H9 (cell line): ENCODE measurements around the gene RSPH9. TPM values are rescaled to one million over a fixed set of nuclear protein-coding genes. Genes with fewer than 3 reads are reported as not detected.

Experiments
- DNase-seq: peaks from one replicate; pipeline ENCODE4 v3.0.0-alpha.2; 2017
- H2AFZ ChIP-seq: one replicate; pipeline ENCODE4 v1.6.1; 2013; ENCODE audit warnings: mild to moderate bottlenecking, low read length, control low read depth, moderate library complexity
- H2AK5ac ChIP-seq: 2 replicates; pipeline ENCODE4 v1.6.1; 2013; ENCODE audit warnings: low read length, control low read depth, mixed read lengths; ENCODE audit not compliant: insufficient read length
- H2BK120ac ChIP-seq: one replicate; pipeline ENCODE4 v1.6.1; 2013; ENCODE audit warnings: low read depth, mild to moderate bottlenecking, low read length, control low read depth, inconsistent platforms; ENCODE audit not compliant: poor library complexity, severe bottlenecking
- H2BK12ac ChIP-seq: 2 replicates; pipeline ENCODE4 v1.6.1; 2013; ENCODE audit warnings: low read length, control low read depth, mixed read lengths, low read depth; ENCODE audit not compliant: insufficient read length
- H2BK15ac ChIP-seq: 2 replicates; pipeline ENCODE4 v1.6.1; 2013; ENCODE audit warnings: low read depth, low read length, control low read depth
- H2BK20ac ChIP-seq: one replicate; pipeline ENCODE4 v1.6.1; 2013; ENCODE audit warnings: low read depth, mild to moderate bottlenecking, low read length, control low read depth, inconsistent platforms; ENCODE audit not compliant: poor library complexity, severe bottlenecking
- H2BK5ac ChIP-seq: 2 replicates; pipeline ENCODE4 v1.6.1; 2013; ENCODE audit warnings: low read length, control low read depth, mixed read lengths; ENCODE audit not compliant: insufficient read length
- H3K14ac ChIP-seq: 2 replicates; pipeline ENCODE4 v1.6.1; 2013; ENCODE audit warnings: low read length, control low read depth; ENCODE audit not compliant: insufficient read depth
- H3K18ac ChIP-seq: 2 replicates; pipeline ENCODE4 v1.6.1; 2013; ENCODE audit warnings: low read depth, mild to moderate bottlenecking, mixed read lengths, low read length, control low read depth; ENCODE audit not compliant: insufficient read length
- H3K23ac ChIP-seq: 2 replicates; pipeline ENCODE4 v1.6.1; 2013; ENCODE audit warnings: low read length, control low read depth, mixed read lengths, low read depth; ENCODE audit not compliant: insufficient read length
- H3K23me2 ChIP-seq: 2 replicates; pipeline ENCODE4 v1.6.1; 2013; ENCODE audit warnings: low read depth, mild to moderate bottlenecking, mixed read lengths, low read length, control low read depth; ENCODE audit not compliant: insufficient read length, poor library complexity, severe bottlenecking
- H3K27ac ChIP-seq: 2 replicates; pipeline ENCODE4 v1.5.1; 2013; ENCODE audit warnings: low read length, control low read depth, mixed read lengths, low read depth; ENCODE audit not compliant: insufficient read length
- H3K27me3 ChIP-seq: 2 replicates; pipeline ENCODE4 v1.6.1; 2013; ENCODE audit warnings: low read length, control low read depth, inconsistent platforms; ENCODE audit not compliant: insufficient read depth
- H3K4ac ChIP-seq: 2 replicates; pipeline ENCODE4 v1.6.1; 2013; ENCODE audit warnings: low read depth, mild to moderate bottlenecking, control low read depth, inconsistent platforms, low read length, moderate library complexity
- H3K4me1 ChIP-seq: 2 replicates; pipeline ENCODE4 v1.6.1; 2013; ENCODE audit warnings: low read length, control low read depth, inconsistent platforms; ENCODE audit not compliant: insufficient read depth
- H3K4me2 ChIP-seq: 2 replicates; pipeline ENCODE4 v1.6.1; 2013; ENCODE audit warnings: low read length, control low read depth, mixed read lengths; ENCODE audit not compliant: insufficient read length, insufficient read depth
- H3K56ac ChIP-seq: 2 replicates; pipeline ENCODE4 v1.6.1; 2013; ENCODE audit warnings: low read depth, mild to moderate bottlenecking, mixed read lengths, low read length, control low read depth; ENCODE audit not compliant: insufficient read length
- H3K79me1 ChIP-seq: 2 replicates; pipeline ENCODE4 v1.6.1; 2013; ENCODE audit warnings: low read depth, mild to moderate bottlenecking, moderate library complexity, low read length, control low read depth, inconsistent platforms; ENCODE audit not compliant: insufficient read depth, poor library complexity, severe bottlenecking
- H3K79me2 ChIP-seq: 2 replicates; pipeline ENCODE4 v1.6.1; 2013; ENCODE audit warnings: low read length, control low read depth, inconsistent platforms; ENCODE audit not compliant: insufficient read depth
- H3K9ac ChIP-seq: 2 replicates; pipeline ENCODE4 v1.6.1; 2013; ENCODE audit warnings: low read length, control low read depth, mixed read lengths; ENCODE audit not compliant: insufficient read length; ENCODE audit errors: extremely low read depth
- H3K9me3 ChIP-seq: one replicate; pipeline ENCODE4 v1.6.1; 2013; ENCODE audit warnings: low read depth, low read length, inconsistent platforms; ENCODE audit not compliant: control insufficient read depth
- H3T11ph ChIP-seq: one replicate; pipeline ENCODE4 v1.6.1; 2013; ENCODE audit warnings: mild to moderate bottlenecking, low read length, control low read depth, inconsistent platforms
- H4K20me1 ChIP-seq: one replicate; pipeline ENCODE4 v1.6.1; 2013; ENCODE audit not compliant: control insufficient read depth, insufficient read length, insufficient read depth
- H4K5ac ChIP-seq: 2 replicates; pipeline ENCODE4 v1.6.1; 2013; ENCODE audit warnings: low read depth, mild to moderate bottlenecking, mixed read lengths, low read length, control low read depth; ENCODE audit not compliant: insufficient read length
- H4K8ac ChIP-seq: replicated peaks from 2 replicates; pipeline ENCODE4 v1.6.1; 2013; ENCODE audit warnings: low read length, control low read depth, mixed read lengths, low read depth; ENCODE audit not compliant: insufficient read length
- H4K91ac ChIP-seq: 2 replicates; pipeline ENCODE4 v1.6.1; 2013; ENCODE audit warnings: low read depth, mild to moderate bottlenecking, moderate library complexity, mixed read lengths, low read length, control low read depth; ENCODE audit not compliant: insufficient read length
- H3K27ac Mint-ChIP-seq, 3 experiments: 2 replicates in 2 of 3; 3 replicates in 1 of 3; pipeline ENCODE4 v1.8.0; 2020 to 2021; ENCODE audit warnings: mixed read lengths in 3 of 3, mild to moderate bottlenecking in 1 of 3, moderate library complexity in 1 of 3
- H3K27me3 Mint-ChIP-seq: 2 replicates; pipeline ENCODE4 v1.8.0; 2021; ENCODE audit warnings: low read depth, mild to moderate bottlenecking, moderate library complexity, mixed read lengths
- H3K36me3 Mint-ChIP-seq, 3 experiments: 2 replicates in 2 of 3; 3 replicates in 1 of 3; pipeline ENCODE4 v1.8.0; 2020 to 2021; ENCODE audit warnings: low read depth in 3 of 3, mixed read lengths in 3 of 3; ENCODE audit not compliant: insufficient read depth in 1 of 3
- H3K4me1 Mint-ChIP-seq, 2 experiments: 2 replicates each; pipeline ENCODE4 v1.8.0; 2020; ENCODE audit warnings: mixed read lengths in 2 of 2
- H3K4me3 Mint-ChIP-seq, 2 experiments: 2 replicates in 1 of 2; 3 replicates in 1 of 2; pipeline ENCODE4 v1.8.0; 2020 to 2021; ENCODE audit warnings: mild to moderate bottlenecking in 2 of 2, mixed read lengths in 2 of 2, moderate library complexity in 1 of 2
- H3K9me3 Mint-ChIP-seq, 2 experiments: 2 replicates in 1 of 2; 3 replicates in 1 of 2; pipeline ENCODE4 v1.8.0; 2020; ENCODE audit warnings: mild to moderate bottlenecking in 2 of 2, mixed read lengths in 2 of 2, moderate library complexity in 1 of 2
- CTCF ChIP-seq: fragments of 200-600 bp; sonication (generic); conservative IDR thresholded peaks from 3 replicates; pipeline ENCODE4 v1.8.0; 2021; ENCODE audit warnings: antibody characterized with exemption, mild to moderate bottlenecking
- WGBS: extraction: QIAGEN DNeasy Blood & Tissue Kit; methylation state at CpG from one replicate; pipeline ENCODE4 v1.1.7; 2013; ENCODE audit warnings: missing lambda C conversion rate, low lambda C conversion rate, mixed read lengths; ENCODE audit not compliant: insufficient read length; ENCODE audit errors: extremely low coverage; 5-methylcytosine and 5-hydroxymethylcytosine counted together
- total RNA-seq: library from RNA; stranded (reverse); gene quantifications from 2 replicates; pipeline ENCODE4 v1.2.1, GENCODE V29; 2021

Gene RSPH9
- total RNA-seq, 1 experiment from 2014 or later = 0.39 TPM

GRCh38 chr6:43715056-43715788, 70.4 kb downstream of the RSPH9 start:
- no peaks in the 10 kb centered on the region for H3K9me3 ChIP-seq
- H3K4me1 ChIP-seq = no peaks in the 10 kb centered on the region
- H3K56ac ChIP-seq = no peak overlapping the region
- no peak overlapping the region for H3K27ac ChIP-seq
- no peak overlapping the region for H3K14ac ChIP-seq
- no peaks in the 10 kb centered on the region for H3K23me2 ChIP-seq
- no peak overlapping the region for H3K9ac ChIP-seq
- Mint-ChIP-seq H3K27me3 (peaks cover 11% of the 10 kb centered on the region), H3K36me3 (0 out of 7 replicates have a peak, but pooled peaks cover 0 to 4% (median 0%) of the 10 kb centered on the region in 3 experiments), H3K27ac (no peak overlapping the region; a peak in 1 of 7 replicates), H3K4me1 (peaks cover 10 to 25% of the 10 kb centered on the region in 2 experiments), H3K4me3 (no peak overlapping the region), H3K9me3 (no peaks in the 10 kb centered on the region; a peak in 1 of 5 replicates)
- no peaks in the 10 kb centered on the region for H3K27me3 ChIP-seq
- no peak overlapping the region for H3K4ac ChIP-seq
- H2BK5ac ChIP-seq = no peak overlapping the region
- H3K4me2 ChIP-seq = no peak overlapping the region
- H2BK12ac ChIP-seq = no peak overlapping the region
- H2BK120ac ChIP-seq = no peak overlapping the region
- H3K23ac ChIP-seq = no peak overlapping the region
- DNase-seq = no peak
- no peak overlapping the region for H2AK5ac ChIP-seq
- no peaks in the 10 kb centered on the region for H3K79me2 ChIP-seq
- H2AFZ ChIP-seq = no peak overlapping the region
- no peak overlapping the region for H2BK20ac ChIP-seq
- no peak for TF ChIP-seq CTCF
- H4K5ac ChIP-seq = no peak overlapping the region
- no peaks in the 10 kb centered on the region for H3K79me1 ChIP-seq
- WGBS = no CpG with 5 or more reads among the region's 5 CpGs
- no peak overlapping the region for H3T11ph ChIP-seq
- H4K91ac ChIP-seq = no peak overlapping the region
- H4K8ac ChIP-seq = no peak overlapping the region
- no peak overlapping the region for H2BK15ac ChIP-seq
- H3K18ac ChIP-seq = no peak overlapping the region
- no peaks in the 10 kb centered on the region for H4K20me1 ChIP-seq
